K562 (cell line): Measurements from ENCODE around the gene MINDY3. TPM values are rescaled to one million over a fixed set of nuclear protein-coding genes. Genes with fewer than 3 reads are reported as not detected.

Source experiments
- ATAC-seq: fragments of 200-7000 bp; cut with Tn5 transposase; 3 replicates; pipeline ENCODE4 v1.9.1; 2020; ENCODE audit warnings: moderate library complexity
- BruUV-seq: library from RNA; stranded (reverse); fragments of 400-500 nt; replicated peaks from 2 replicates; lab custom pipeline; 2021; lab: Mats Ljungman, UMichigan
- CTCF ChIA-PET: fragments of 300-600 bp; formaldehyde crosslinking; extraction: SDS; loops from one replicate; lab custom pipeline; 2021; ENCODE audit warnings: low intra/inter-chr PET ratio; lab: Yijun Ruan, JAX
- POLR2A ChIA-PET: fragments of 300-600, 350-650 bp; sonication (Branson Sonifier 250); formaldehyde crosslinking; extraction: SDS; loops from one replicate; lab custom pipeline; 2021; ENCODE audit warnings: antibody characterized with exemption, inconsistent platforms; lab: Yijun Ruan, JAX
- DNase-seq, 4 experiments: peaks; one replicate each; pipeline versions ENCODE4 v3.0.0 to v3.0.0-alpha.2; 2011 to 2018; ENCODE audit warnings: low spot score in 3 of 4, mixed read lengths in 3 of 4; ENCODE audit errors: extremely low read depth in 1 of 4
- FAIRE-seq: peaks from 2 replicates; lab custom pipeline; 2011; peaks lifted over from hg19 to GRCh38; lab: Jason Lieb, UNC
- H2AFZ ChIP-seq: 2 replicates; pipeline ENCODE4 v1.6.0; 2011; ENCODE audit warnings: low read depth, low read length, control low read depth, inconsistent platforms
- H3K27ac ChIP-seq: fragments of 200-600 bp; 3 replicates; pipeline ENCODE4 v1.8.0; 2011; ENCODE audit warnings: low read depth, mild to moderate bottlenecking, control low read depth, inconsistent platforms, low read length, moderate library complexity, mixed read lengths; ENCODE audit errors: extremely low read depth
- H3K27me3 ChIP-seq, 2 experiments: fragments of 300-600 bp in 1 of 2; 2 replicates in 1 of 2; 3 replicates in 1 of 2; pipeline versions ENCODE4 v1.6.0 to v1.8.0; 2011; ENCODE audit warnings: inconsistent platforms in 2 of 2, low read length in 2 of 2, mild to moderate bottlenecking in 1 of 2, mixed read lengths in 1 of 2, moderate library complexity in 1 of 2; ENCODE audit not compliant: control insufficient read depth in 2 of 2, insufficient read depth in 2 of 2
- H3K36me3 ChIP-seq: fragments of 300-600 bp; 3 replicates; pipeline ENCODE4 v1.8.0; 2011; ENCODE audit warnings: mild to moderate bottlenecking, low read length, inconsistent platforms; ENCODE audit not compliant: control insufficient read depth, insufficient read depth
- H3K4me1 ChIP-seq, 2 experiments: fragments of 200-600 bp in 1 of 2; replicated peaks in 1 of 2; 2 replicates in 1 of 2; 3 replicates in 1 of 2; pipeline versions ENCODE4 v1.5.1 to v1.8.0; 2011; ENCODE audit warnings: inconsistent platforms in 2 of 2, low read length in 2 of 2, mild to moderate bottlenecking in 1 of 2, mixed read lengths in 1 of 2, moderate library complexity in 1 of 2; ENCODE audit not compliant: control insufficient read depth in 2 of 2, insufficient read depth in 2 of 2
- H3K4me2 ChIP-seq: 2 replicates; pipeline ENCODE4 v1.6.1; 2011; ENCODE audit warnings: low read length, control low read depth, inconsistent platforms, mixed read lengths; ENCODE audit not compliant: insufficient read depth
- H3K4me3 ChIP-seq: fragments of 200-600 bp; sonication (generic), shearing (Covaris generic); 2 replicates; pipeline ENCODE4 v1.5.1; 2016; ENCODE audit warnings: control low read depth, inconsistent platforms
- H3K79me2 ChIP-seq: fragments of 200-600 bp; 3 replicates; pipeline ENCODE4 v1.8.0; 2011; ENCODE audit warnings: low read length, inconsistent platforms; ENCODE audit not compliant: control insufficient read depth, insufficient read depth
- H3K9ac ChIP-seq, 2 experiments: 2 replicates each; pipeline versions ENCODE4 v1.6.0 to v1.6.1; 2011; ENCODE audit warnings: low read depth in 2 of 2, low read length in 2 of 2, control low read depth in 1 of 2, inconsistent platforms in 1 of 2, mild to moderate bottlenecking in 1 of 2, mixed read lengths in 1 of 2; ENCODE audit not compliant: insufficient read depth in 1 of 2
- H3K9me1 ChIP-seq: one replicate; pipeline ENCODE4 v1.6.0; 2011; ENCODE audit warnings: inconsistent platforms, mild to moderate bottlenecking, low read length, moderate library complexity; ENCODE audit not compliant: control insufficient read depth, insufficient read depth
- H3K9me3 ChIP-seq: replicated peaks from 2 replicates; pipeline ENCODE4 v1.5.1; 2011; ENCODE audit warnings: low read depth, low read length, inconsistent platforms; ENCODE audit not compliant: control insufficient read depth, insufficient read depth
- H4K20me1 ChIP-seq: replicated peaks from 2 replicates; pipeline ENCODE4 v1.6.1; 2011; ENCODE audit warnings: low read length, inconsistent platforms, mixed read lengths; ENCODE audit not compliant: control insufficient read depth, insufficient read depth
- GABPA ChIP-seq: fragments of 200-800 bp; sonication (Bioruptor generic); conservative IDR thresholded peaks from 2 replicates; pipeline ENCODE4 v1.6.1; 2016; ENCODE audit warnings: low read depth, missing genetic modification characterization, missing compliant biosample characterization
- JUN ChIP-seq, 2 experiments: sonication (generic) in 1 of 2; formaldehyde crosslinking in 1 of 2; IDR thresholded peaks; 2 replicates each; pipeline versions ENCODE4 v1.6.1 to v1.8.0; 2012 to 2022; ENCODE audit warnings: borderline replicate concordance in 2 of 2, mild to moderate bottlenecking in 2 of 2, improper control_type of control experiment in 1 of 2, low read depth in 1 of 2, low read length in 1 of 2, missing genetic modification reagents in 1 of 2
- ZNF507 ChIP-seq: conservative IDR thresholded peaks from 2 replicates; pipeline ENCODE4 v1.6.1; 2017; ENCODE audit warnings: missing genetic modification characterization, missing compliant biosample characterization
- WGBS: fragments of 100-300 bp; shearing (Covaris generic); methylation state at CpG from one replicate; pipeline ENCODE4 v1.1.6; 2016; ENCODE audit warnings: low coverage, mixed read lengths; ENCODE audit not compliant: insufficient coverage; ENCODE audit errors: missing lambda C conversion rate; 5-methylcytosine and 5-hydroxymethylcytosine counted together
- in situ Hi-C: fragments of 300-500 bp; cut with MboI; formaldehyde crosslinking; loops from 4 replicates; pipeline ENCODE4 v1.15.0; 2018; ENCODE audit warnings: inconsistent platforms, mixed read lengths
- intact Hi-C: fragments of 100-400 bp; cut with micrococcal nuclease; formaldehyde crosslinking; loops from 2 replicates; pipeline ENCODE4 v1.14.2; 2022
- polyA plus RNA-seq, 8 experiments: library from polyadenylated mRNA; depleted of rRNA in 4 of 8; stranded (reverse) in 5 of 8; unstranded in 3 of 8; fragments of >200 nt; fragmentation: Nextera tagmentation in 2 of 8; fragmentation: Illumina TruSeq in 1 of 8; extraction: Ambion mirVana in 2 of 8; extraction: Trizol in 1 of 8; gene quantifications; 2 replicates each; pipeline versions ENCODE4 v1.2.1 to v1.2.3, GENCODE V29; 2011 to 2014; ENCODE audit warnings: inconsistent platforms in 1 of 8, missing spikeins in 1 of 8
- total RNA-seq, 7 experiments: library from RNA; depleted of rRNA in 6 of 7; stranded (reverse); fragments of >200 nt in 6 of 7; fragmentation: Illumina TruSeq in 2 of 7; extraction: Trizol in 2 of 7; gene quantifications; 2 replicates each; pipeline versions ENCODE4 v1.2.1 to v1.2.3, GENCODE V29; 2011 to 2021; ENCODE audit warnings: low replicate concordance in 1 of 7
- TF ChIP-seq, protein P1 (sequence below): fragments of 200-400 bp; formaldehyde crosslinking; IDR thresholded peaks from 2 replicates; pipeline ENCODE4 v1.6.1; 2017; ENCODE audit warnings: mild to moderate bottlenecking, low read depth, low read length, moderate library complexity

Gene MINDY3
- total and polyA plus RNA-seq, 9 of the 15 experiments (the other 6 are each of a cell fraction or from before 2014, with no cell fraction given) = 14.0 to 35.9 (median 23.6) TPM

GRCh38 chr10:15730341-15730740 lies 130.0 kb downstream of the MINDY3 start:
- no peak overlapping the region for H3K27ac ChIP-seq
- intact Hi-C loops (no loop called here), in situ Hi-C loops (no loop called here)
- no peak overlapping the region for H2AFZ ChIP-seq
- no peaks in the 10 kb centered on the region for H4K20me1 ChIP-seq
- H3K4me2 ChIP-seq = no peak overlapping the region
- DNase-seq = no peak
- POLR2A ChIA-PET = no interaction called here
- no peak overlapping the region for H3K4me3 ChIP-seq
- TF ChIP-seq, protein P1, sequence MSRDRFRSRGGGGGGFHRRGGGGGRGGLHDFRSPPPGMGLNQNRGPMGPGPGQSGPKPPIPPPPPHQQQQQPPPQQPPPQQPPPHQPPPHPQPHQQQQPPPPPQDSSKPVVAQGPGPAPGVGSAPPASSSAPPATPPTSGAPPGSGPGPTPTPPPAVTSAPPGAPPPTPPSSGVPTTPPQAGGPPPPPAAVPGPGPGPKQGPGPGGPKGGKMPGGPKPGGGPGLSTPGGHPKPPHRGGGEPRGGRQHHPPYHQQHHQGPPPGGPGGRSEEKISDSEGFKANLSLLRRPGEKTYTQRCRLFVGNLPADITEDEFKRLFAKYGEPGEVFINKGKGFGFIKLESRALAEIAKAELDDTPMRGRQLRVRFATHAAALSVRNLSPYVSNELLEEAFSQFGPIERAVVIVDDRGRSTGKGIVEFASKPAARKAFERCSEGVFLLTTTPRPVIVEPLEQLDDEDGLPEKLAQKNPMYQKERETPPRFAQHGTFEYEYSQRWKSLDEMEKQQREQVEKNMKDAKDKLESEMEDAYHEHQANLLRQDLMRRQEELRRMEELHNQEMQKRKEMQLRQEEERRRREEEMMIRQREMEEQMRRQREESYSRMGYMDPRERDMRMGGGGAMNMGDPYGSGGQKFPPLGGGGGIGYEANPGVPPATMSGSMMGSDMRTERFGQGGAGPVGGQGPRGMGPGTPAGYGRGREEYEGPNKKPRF = no peak
- TF ChIP-seq ZNF507 = peak; percentile 99
- TF ChIP-seq GABPA (tag) = no peak
- TF ChIP-seq JUN (IDR thresholded peaks at IDR 0.05; ENCODE audit: borderline replicate concordance, low read depth, low read length) = no peak
- no peak for TF ChIP-seq JUN (CRISPR knock-in tag; IDR thresholded peaks at IDR 0.05; ENCODE audit: borderline replicate concordance)
- CTCF ChIA-PET = no interaction called here
- FAIRE-seq = no peak
- no peaks in the 10 kb centered on the region for H3K36me3 ChIP-seq
- no TSS peak for BruUV-seq
- peaks cover 0 to 3% of the 10 kb centered on the region in 2 experiments; a peak in 3 of 5 replicates for H3K4me1 ChIP-seq
- no peak overlapping the region for H3K9ac ChIP-seq
- no peaks in the 10 kb centered on the region for H3K79me2 ChIP-seq
- H3K9me3 ChIP-seq = no peaks in the 10 kb centered on the region
- ATAC-seq = no peak
- H3K9me1 ChIP-seq = no peaks in the 10 kb centered on the region
- WGBS = 71% methylated on average over 2 of the region's 2 CpGs
- H3K27me3 ChIP-seq = no peaks in the 10 kb centered on the region
